ENCODE data around the gene C3orf62. TPM values are rescaled to one million over a fixed set of nuclear protein-coding genes. Genes with fewer than 3 reads are reported as not detected.

C3orf62 gene
- 0.70 and 1.0 TPM in 2 replicates for total RNA-seq

DNA sequence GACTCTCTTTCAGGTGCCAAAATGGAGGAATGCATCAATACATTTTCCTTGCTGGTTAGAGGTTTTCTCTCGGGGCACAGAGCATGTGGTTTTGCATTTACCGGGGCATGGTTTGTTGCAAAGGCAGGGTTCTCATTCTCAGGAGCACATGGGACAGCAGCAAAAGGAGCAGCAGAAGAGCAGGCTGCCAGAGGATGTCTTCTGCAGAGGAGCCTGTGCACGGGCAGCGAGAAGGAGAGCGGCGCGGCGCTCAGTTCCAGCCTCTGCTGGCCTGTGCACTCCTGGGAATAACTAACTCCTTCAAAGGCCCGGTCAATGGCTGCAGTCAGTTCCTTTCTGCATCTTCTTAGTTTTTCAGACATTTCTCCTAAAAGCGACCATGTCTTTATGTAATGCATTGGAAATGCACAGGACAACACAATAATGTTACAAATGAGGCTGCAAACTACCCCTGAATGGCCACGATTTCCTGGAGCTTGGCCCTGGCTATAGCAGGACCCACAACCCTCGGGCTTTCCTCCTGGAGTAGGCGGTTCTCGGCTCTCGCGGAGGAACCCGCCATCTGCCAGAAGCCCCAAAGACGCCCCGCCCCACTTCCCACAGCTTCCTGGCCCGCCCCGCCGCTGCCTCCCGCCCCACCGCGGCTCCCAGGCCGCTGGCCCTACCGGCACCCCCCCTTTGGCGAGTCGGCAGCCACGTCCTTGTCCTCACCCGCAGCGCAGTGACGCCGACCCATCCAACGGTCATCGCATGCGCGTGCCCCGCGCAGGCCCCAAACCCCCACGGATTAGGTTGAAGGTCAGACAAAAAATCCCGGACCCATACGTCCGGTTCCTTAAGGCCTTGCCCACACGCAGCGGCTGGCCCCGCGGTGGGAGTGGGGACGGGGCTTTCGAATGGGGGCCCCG lies at the start of gene C3orf62:
Gene C3orf62, minus strand, starts transcription at position 758 of the 908 bp plus-strand sequence. Its CDS starts 360 bp downstream, at position 398.

Other genes starting within 250 kb of the C3orf62 start
- gene IMPDH2, start 247.8 kb downstream of the C3orf62 start, total RNA-seq = 254 and 314 TPM in 2 replicates
- gene QRICH1, start 183.2 kb downstream of the C3orf62 start, total RNA-seq = 53.3 and 54.4 TPM in 2 replicates
- gene QARS1, start 172.5 kb downstream of the C3orf62 start, total RNA-seq = 203 and 241 TPM in 2 replicates
- 35.6 and 39.5 TPM in 2 replicates for gene USP19, start 156.4 kb downstream of the C3orf62 start, total RNA-seq
- gene LAMB2, start 144.2 kb downstream of the C3orf62 start, total RNA-seq = 119 and 120 TPM in 2 replicates
- 29.8 and 47.6 TPM in 2 replicates for gene CCDC71, start 110.9 kb downstream of the C3orf62 start, total RNA-seq
- gene KLHDC8B, start 105.6 kb downstream of the C3orf62 start, total RNA-seq = 20.1 and 28.8 TPM in 2 replicates
- 8.3 and 10.0 TPM in 2 replicates for gene USP4, start 62.8 kb upstream of the C3orf62 start, total RNA-seq
- 510 and 536 TPM in 2 replicates for gene GPX1, start 81.1 kb upstream of the C3orf62 start, total RNA-seq
- gene RHOA, start 134.7 kb upstream of the C3orf62 start, total RNA-seq = 376 and 383 TPM in 2 replicates
- gene TCTA, start 135.2 kb upstream of the C3orf62 start, total RNA-seq = 8.2 and 17.5 TPM in 2 replicates
- gene AMT, start 145.2 kb upstream of the C3orf62 start, total RNA-seq = 1.9 TPM in 2 replicates
- 2.7 and 6.2 TPM in 2 replicates for gene NICN1, start 152.1 kb upstream of the C3orf62 start, total RNA-seq
- gene DAG1, start 193.0 kb upstream of the C3orf62 start, total RNA-seq = 49.1 and 49.3 TPM in 2 replicates

Data from hair follicular keratinocyte (primary cell).